C4-2B (cell line): Measurements from ENCODE around the gene ADAM19.

Source experiments
- H3K27ac ChIP-seq: fragments of 450-650 bp; 2 replicates; pipeline ENCODE4 v1.5.1; 2017
- CTCF ChIP-seq: fragments of 450-650 bp; conservative IDR thresholded peaks from 2 replicates; pipeline ENCODE4 v1.5.1; 2017; ENCODE audit warnings: mild to moderate bottlenecking
- ZFX ChIP-seq: fragments of 450-650 bp; IDR thresholded peaks from 2 replicates; pipeline ENCODE4 v1.6.1; 2017

ADAM19 gene

GRCh38 chr5:157541447-157542118 lies 34.0 kb downstream of the ADAM19 start:
- no peak overlapping the region for H3K27ac ChIP-seq
- no peak for TF ChIP-seq ZFX
- TF ChIP-seq CTCF: no peak

GRCh38 chr5:157540707-157541446 lies 34.7 kb downstream of the ADAM19 start:
- no peak for TF ChIP-seq ZFX
- TF ChIP-seq CTCF: no peak
- no peak overlapping the region for H3K27ac ChIP-seq

GRCh38 chr5:157540124-157540523 lies 35.5 kb downstream of the ADAM19 start:
- H3K27ac ChIP-seq: no peak overlapping the region
- no peak for TF ChIP-seq ZFX
- TF ChIP-seq CTCF: no peak

- no peak overlapping the region for H3K27ac ChIP-seq
- TF ChIP-seq CTCF (no peak), ZFX (no peak)
Observed at GRCh38 chr5:157539503-157540022, 36.0 kb downstream of the ADAM19 start.

- H3K27ac ChIP-seq: no peak overlapping the region
Observed at GRCh38 chr5:157538311-157538710, 37.3 kb downstream of the ADAM19 start.

GRCh38 chr5:157535042-157535865 lies 40.3 kb downstream of the ADAM19 start:
- TF ChIP-seq CTCF (no peak), ZFX (no peak)
- H3K27ac ChIP-seq: no peak overlapping the region

More at GRCh38 chr5:157538311-157538710, 37.3 kb downstream of the ADAM19 start:
- TF ChIP-seq ZFX: no peak
- TF ChIP-seq CTCF: no peak
